ES-I3 (cell line): Measurements from ENCODE around the gene CDC42EP3.

Experiments used
- H3K36me3 ChIP-seq: 2 replicates; pipeline ENCODE4 v1.6.1; 2013; ENCODE audit warnings: mild to moderate bottlenecking, low read length, control low read depth, moderate library complexity; ENCODE audit not compliant: insufficient read depth
- H3K4me1 ChIP-seq: 2 replicates; pipeline ENCODE4 v1.6.1; 2013; ENCODE audit warnings: mild to moderate bottlenecking, control low read depth, low read length; ENCODE audit not compliant: insufficient read depth
- H3K9ac ChIP-seq: 2 replicates; pipeline ENCODE4 v1.6.1; 2013; ENCODE audit warnings: low read depth, mild to moderate bottlenecking, low read length, moderate library complexity
- H3K9me3 ChIP-seq: 2 replicates; pipeline ENCODE4 v1.6.1; 2013; ENCODE audit warnings: mild to moderate bottlenecking, low read length, moderate library complexity; ENCODE audit not compliant: control insufficient read depth, insufficient read depth

Gene CDC42EP3, protein sequence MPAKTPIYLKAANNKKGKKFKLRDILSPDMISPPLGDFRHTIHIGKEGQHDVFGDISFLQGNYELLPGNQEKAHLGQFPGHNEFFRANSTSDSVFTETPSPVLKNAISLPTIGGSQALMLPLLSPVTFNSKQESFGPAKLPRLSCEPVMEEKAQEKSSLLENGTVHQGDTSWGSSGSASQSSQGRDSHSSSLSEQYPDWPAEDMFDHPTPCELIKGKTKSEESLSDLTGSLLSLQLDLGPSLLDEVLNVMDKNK

GRCh38 chr2:37671009-37671815, at the start of gene CDC42EP3:
Gene CDC42EP3 (minus strand): TSS chr2:37671642. CDS start chr2:37646587, 25,055 bp downstream.
- peak within 1 kb of the TSS; percentile 90 for H3K9ac ChIP-seq
- peaks cover 29% of the 10 kb centered on the region for H3K4me1 ChIP-seq
- H3K9me3 ChIP-seq: no peaks in the 10 kb centered on the region
- H3K36me3 ChIP-seq: no peaks in the 10 kb centered on the region; the same call in 1 of the 2 replicates

- no peaks in the 10 kb centered on the region for H3K4me1 ChIP-seq
- peaks cover 6% of the 10 kb centered on the region for H3K9me3 ChIP-seq
- no peak overlapping the region for H3K9ac ChIP-seq
- no peaks in the 10 kb centered on the region for H3K36me3 ChIP-seq
Measured at GRCh38 chr2:37721201-37721560, 49.7 kb upstream of the CDC42EP3 start.

GRCh38 chr2:37720533-37721200, 49.2 kb upstream of the CDC42EP3 start:
- peaks cover 6% of the 10 kb centered on the region for H3K9me3 ChIP-seq
- no peaks in the 10 kb centered on the region for H3K36me3 ChIP-seq
- no peak overlapping the region for H3K9ac ChIP-seq
- H3K4me1 ChIP-seq: no peaks in the 10 kb centered on the region

DNA sequence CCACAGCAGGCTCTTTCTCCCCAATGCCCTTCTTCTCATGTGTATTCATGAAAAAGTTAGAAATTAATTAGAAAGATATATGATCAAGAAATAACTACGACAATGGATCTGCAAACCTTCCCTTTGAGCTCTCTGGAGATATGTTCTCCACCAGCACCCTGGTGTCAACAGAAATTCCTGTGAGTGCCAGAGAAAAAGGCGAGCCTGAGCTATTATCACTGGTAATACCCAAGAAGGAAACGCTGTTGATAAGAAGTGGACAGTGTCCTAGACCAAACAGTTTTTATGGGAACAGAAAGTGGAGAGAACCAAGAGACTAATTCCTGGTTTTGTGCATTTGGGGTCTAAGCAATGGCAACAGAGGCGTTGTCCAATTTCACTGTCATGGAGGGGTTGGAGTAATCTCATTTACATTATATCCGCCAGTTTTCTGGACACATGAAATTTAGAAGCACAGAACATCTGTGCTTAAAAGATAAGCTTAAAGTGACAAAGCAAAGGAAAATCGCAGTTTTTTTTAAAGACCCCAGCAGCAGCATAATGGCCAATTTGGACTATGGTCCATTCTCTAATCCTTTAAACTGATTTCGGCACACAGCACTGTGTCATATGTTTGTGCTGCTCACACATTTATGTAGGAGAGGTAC, 47.2 kb upstream of the CDC42EP3 start:
- Histone ChIP-seq H3K4me1 (no peaks in the 10 kb centered on the region), H3K9ac (no peak overlapping the region), H3K9me3 (peaks cover 6% of the 10 kb centered on the region), H3K36me3 (no peaks in the 10 kb centered on the region)

DNA sequence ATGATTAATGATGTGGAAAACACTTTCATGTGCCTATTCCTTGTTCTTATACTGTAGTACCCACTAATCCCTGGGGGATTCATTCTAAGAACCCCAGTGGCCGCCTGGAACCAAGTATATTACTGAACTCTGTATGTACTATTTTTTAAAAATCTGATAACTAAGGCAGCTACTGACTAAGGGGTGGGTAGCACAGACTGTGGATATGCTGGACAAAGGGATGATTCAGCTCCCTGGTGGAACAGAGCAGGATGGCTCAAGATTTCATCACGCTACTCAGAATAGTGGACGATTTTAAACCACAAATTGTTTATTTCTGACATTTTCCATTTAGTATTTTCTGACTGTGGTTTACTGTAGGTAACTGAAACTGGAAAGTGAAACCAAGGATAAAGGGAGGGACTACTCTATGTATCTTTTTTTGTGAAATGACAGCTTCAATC, 41.8 kb upstream of the CDC42EP3 start:
- Histone ChIP-seq H3K4me1 (peaks cover 12% of the 10 kb centered on the region), H3K9me3 (no peaks in the 10 kb centered on the region; the same call in 1 of the 2 replicates), H3K9ac (no peak overlapping the region), H3K36me3 (no peaks in the 10 kb centered on the region)

GRCh38 chr2:37711831-37712230, 40.4 kb upstream of the CDC42EP3 start:
- H3K36me3 ChIP-seq: no peaks in the 10 kb centered on the region
- peaks cover 12% of the 10 kb centered on the region for H3K4me1 ChIP-seq
- no peak overlapping the region for H3K9ac ChIP-seq
- H3K9me3 ChIP-seq: no peaks in the 10 kb centered on the region; the same call in 1 of the 2 replicates

- Histone ChIP-seq H3K9ac (no peak overlapping the region), H3K4me1 (peaks cover 12% of the 10 kb centered on the region), H3K9me3 (no peaks in the 10 kb centered on the region; the same call in 1 of the 2 replicates), H3K36me3 (no peaks in the 10 kb centered on the region)
Measured at GRCh38 chr2:37711308-37711731, 39.9 kb upstream of the CDC42EP3 start.

DNA sequence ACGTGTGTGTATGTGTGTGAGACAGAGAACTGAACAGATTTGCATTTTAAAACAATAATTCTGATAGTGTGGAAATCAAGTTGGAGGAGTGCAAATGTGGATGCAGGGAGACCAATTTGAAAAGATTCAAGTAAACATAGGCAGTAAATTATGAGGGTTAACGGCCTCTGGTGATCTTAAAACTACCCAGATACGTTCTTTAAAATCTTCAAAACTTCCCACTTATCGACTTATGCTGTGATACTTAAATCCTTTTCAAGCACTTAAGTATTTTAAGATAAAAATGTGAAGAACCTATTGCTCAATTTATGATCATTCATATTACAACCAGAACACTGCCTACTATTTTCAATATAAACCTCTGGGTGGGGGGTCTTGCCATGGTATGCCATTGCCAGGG, 37.7 kb upstream of the CDC42EP3 start:
- Histone ChIP-seq H3K36me3 (no peaks in the 10 kb centered on the region), H3K9ac (no peak overlapping the region), H3K9me3 (no peaks in the 10 kb centered on the region; the same call in 1 of the 2 replicates), H3K4me1 (peaks cover 12% of the 10 kb centered on the region)

DNA sequence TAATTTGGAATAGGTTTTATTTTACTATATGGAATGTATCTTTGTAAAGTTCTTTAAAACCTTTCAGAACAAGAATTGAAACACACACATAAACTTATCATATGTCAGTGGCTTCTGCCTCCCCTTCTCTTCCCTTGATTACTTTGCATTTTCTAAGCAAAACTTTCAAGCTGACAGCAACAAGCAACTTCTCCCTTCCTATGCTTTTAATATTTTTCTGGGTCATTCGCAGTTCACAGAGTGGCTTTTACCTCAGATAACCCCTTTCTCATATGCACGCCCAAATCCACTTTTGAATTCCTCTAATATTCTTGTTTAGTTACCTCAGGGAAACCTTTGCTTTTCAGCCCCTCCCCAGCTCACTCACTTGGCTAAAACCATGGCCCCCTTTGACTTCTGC, 36.7 kb upstream of the CDC42EP3 start:
- Histone ChIP-seq H3K9me3 (no peaks in the 10 kb centered on the region), H3K36me3 (no peaks in the 10 kb centered on the region), H3K9ac (no peak overlapping the region), H3K4me1 (peaks cover 12% of the 10 kb centered on the region)

GRCh38 chr2:37707393-37707792, 36.0 kb upstream of the CDC42EP3 start:
- H3K4me1 ChIP-seq: peaks cover 12% of the 10 kb centered on the region
- H3K36me3 ChIP-seq: no peaks in the 10 kb centered on the region

GRCh38 chr2:37706334-37707183, 35.1 kb upstream of the CDC42EP3 start:
- H3K9me3 ChIP-seq: no peaks in the 10 kb centered on the region; the same call in 1 of the 2 replicates
- H3K9ac ChIP-seq: no peak overlapping the region
- H3K4me1 ChIP-seq: peaks cover 7% of the 10 kb centered on the region
- H3K36me3 ChIP-seq: no peaks in the 10 kb centered on the region

More at GRCh38 chr2:37707393-37707792, 36.0 kb upstream of the CDC42EP3 start:
- Histone ChIP-seq H3K9me3 (no peaks in the 10 kb centered on the region), H3K9ac (no peak overlapping the region)

GRCh38 chr2:37705191-37705590, 33.7 kb upstream of the CDC42EP3 start:
- no peak overlapping the region for H3K9ac ChIP-seq
- no peaks in the 10 kb centered on the region for H3K4me1 ChIP-seq
- no peaks in the 10 kb centered on the region for H3K36me3 ChIP-seq
- no peaks in the 10 kb centered on the region; the same call in 1 of the 2 replicates for H3K9me3 ChIP-seq

- Histone ChIP-seq H3K4me1 (no peaks in the 10 kb centered on the region), H3K36me3 (no peaks in the 10 kb centered on the region), H3K9me3 (no peaks in the 10 kb centered on the region; the same call in 1 of the 2 replicates), H3K9ac (no peak overlapping the region)
Measured at GRCh38 chr2:37698931-37699481, 27.6 kb upstream of the CDC42EP3 start.
